Measurements from ENCODE around the gene ZNF205.
A peak's percentile ranks its signal among the peaks of the same experiment; 100 is the strongest.
"Not testable (repeated sequence)": the region's sequence is repeated elsewhere in the genome, so short reads cannot be mapped to it uniquely, and the experiment has no call there.

The ZNF205 gene

DNA sequence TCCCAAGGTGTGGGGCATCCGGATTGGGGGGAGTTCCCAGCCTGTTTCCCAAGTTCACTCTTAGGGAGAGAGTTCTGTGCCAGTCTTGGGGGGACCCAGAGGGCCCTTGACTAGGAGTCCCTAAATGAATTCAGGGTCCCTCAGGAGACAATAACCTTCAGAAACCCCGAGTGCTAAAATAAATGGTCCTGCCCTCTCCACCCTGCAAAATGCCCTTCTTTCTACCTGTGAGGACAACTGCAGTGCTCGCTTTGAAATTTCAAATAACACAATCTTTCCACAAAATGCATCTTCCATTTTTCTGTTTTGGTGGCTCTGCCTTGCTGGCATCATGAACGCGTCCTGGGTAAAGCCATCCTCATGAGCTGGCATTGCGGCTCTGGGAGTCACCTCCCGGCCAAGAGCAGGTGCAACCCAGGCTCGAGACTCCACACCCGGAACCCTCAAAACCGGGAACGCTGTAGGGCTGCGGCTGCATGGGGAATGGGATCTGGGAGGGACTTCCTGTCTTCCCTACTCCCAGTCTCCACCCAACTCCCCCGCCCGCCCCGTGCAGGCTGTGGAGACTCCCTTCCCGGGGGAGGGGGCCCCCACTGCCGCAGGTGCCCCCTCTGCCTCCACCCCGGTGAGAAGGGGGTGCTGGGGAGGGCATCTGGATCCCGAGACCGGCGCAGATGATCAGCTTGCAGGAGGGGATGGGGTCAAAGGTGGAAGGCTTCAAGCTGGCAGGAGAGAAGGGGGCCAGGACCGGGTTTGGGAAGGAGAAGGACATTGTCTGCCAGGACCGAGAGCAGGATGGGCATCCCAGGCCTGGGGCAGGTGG lies at the start of gene ZNF205:
Gene ZNF205, plus strand, starts transcription at position 529 of the 823 bp plus-strand sequence. CDS start 845 bp downstream, outside the sequence.
- DNase-seq: peak; percentile 83 to 88

DNA sequence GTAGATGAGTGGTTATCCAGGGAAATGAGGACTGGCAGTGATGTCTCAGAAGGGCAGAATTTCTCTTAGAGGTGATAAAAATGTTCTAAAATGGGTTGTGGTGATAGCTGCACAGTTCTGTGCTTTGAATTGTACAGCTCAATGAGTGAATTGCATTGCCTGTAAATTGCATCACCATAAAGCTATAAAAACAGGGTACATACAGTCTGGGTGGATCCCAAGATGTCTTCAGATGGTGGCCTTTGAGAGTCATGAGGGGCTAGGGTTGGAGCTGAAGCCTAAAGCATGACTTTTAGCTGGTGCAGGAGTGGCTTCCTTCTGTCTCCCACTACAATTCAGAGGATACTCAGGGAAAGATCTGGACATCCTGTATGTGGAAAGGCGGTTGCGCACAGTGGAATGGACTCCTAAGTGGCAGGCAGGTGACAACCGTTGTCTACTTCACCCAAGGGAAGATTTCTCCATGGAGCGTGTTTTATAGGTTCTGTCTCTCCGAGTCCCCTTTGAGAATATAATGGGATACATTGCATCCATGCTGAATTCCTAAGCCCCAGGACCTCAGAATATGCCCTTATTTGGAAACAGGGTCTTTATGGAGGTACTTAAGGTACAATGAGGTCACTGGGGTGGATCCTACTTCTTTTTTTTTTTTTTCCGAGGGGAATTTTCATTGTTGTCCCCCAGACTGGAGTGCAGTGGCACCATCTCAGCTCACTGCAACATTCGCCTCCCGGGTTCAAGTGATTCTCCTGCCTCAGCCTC lies 48.6 kb upstream of the ZNF205 start:
- no peak for DNase-seq

DNA sequence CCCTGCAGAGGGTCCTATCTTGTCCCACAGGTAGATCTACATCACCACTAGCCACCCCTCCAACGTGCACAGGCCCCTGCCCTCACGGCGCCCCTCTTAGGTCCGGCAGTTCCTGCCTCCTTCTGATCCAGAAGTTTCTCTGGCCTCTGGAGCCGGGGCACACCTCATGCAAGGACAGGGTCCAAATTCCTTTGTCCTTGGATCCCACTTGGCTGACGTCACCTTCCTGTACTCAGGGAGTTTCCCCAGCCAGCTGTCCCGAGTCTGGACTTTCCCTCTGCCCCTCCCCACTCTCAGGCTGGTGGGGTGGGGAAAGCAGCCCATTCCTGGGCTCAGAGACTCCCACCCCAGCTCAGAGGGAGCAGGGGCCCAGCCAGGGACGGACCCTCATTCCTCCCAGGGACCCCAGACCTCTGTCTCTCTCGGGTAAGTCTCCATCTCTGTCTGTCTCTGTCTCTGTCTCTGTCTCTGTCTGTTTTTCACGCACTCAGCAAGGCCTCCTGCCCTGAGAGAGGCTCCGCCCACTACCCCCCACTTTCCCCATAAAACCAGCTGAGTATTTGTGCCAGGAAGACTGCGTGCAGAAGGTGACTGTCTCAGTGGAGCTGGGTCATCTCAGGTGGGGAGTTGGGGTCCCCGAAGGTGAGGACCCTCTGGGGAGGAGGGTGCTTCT lies 47.2 kb upstream of the ZNF205 start, which contains the start of gene IL32:
Gene IL32, plus strand, starts transcription at position 572 of the 673 bp plus-strand sequence. CDS start 172 bp downstream, outside the sequence.
- DNase-seq: no peak

DNA sequence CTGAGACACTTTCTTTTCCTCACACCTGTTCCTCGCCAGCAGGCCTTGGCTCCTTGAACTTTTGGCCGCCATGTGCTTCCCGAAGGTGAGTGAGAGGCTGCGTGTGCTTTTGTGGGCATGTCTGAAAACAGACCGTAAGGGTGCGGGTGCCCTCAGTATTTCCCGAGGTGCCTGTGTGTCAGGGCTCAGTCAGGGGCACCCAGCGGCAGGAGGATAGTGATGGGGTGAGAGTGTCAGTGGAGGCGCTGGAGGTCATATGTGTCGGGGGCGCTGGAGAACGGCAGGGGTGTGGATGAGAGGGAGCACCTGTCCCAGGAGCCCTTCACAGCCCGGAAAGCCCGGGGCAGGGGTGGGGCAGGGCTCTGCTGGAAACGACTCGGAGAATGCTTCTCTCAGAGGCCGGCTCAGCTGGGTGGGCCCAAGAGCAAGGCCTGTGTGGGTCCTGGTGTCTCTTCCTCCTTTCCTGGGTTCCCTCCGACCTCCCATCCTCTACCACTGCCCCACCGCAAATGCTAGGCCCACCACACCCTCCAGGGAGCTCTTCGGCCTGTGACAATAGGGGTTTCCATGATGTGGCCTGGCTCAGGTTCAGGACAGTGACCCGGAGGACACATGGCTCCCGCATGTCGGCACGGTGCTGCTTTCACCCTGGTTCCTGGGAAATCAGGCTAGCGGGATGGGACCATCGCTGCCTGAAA lies 46.5 kb upstream of the ZNF205 start:
- DNase-seq: no peak

DNA sequence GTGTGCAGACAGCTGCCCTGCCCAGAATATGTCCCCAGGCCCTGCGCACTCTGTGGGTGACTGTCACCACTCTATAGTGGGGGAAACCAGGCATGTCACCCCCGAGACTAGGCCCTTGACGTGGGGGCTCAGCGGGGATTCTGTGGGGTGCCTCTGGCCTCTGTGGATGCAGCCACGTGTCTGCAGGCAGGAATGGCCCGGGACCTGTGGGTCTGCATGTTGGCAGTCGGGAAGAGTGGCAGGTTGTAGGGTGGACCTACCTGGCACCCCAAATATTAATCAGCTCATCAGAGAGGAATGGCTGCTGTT lies 46.0 kb upstream of the ZNF205 start:
- DNase-seq: no peak

DNA sequence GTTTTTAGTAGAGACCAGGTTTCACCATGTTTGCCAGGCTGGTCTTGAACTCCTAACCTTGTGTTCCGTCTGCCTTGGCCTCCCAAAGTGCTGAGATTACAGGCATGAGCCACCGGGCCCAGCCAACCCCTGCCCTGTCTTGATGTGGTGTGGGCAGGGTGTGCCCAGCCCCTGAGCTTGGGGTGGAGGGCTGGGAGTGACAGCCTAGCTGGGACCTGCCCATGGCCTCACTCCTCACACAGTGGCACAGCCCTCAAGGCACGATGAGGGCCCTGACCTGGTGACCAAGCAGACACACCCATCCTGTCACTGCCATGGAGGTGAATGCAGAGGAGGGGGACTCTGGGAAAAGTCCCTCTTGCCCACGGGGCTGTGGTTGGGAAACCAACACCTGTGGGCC lies 43.9 kb upstream of the ZNF205 start:
- DNase-seq: no peak

DNA sequence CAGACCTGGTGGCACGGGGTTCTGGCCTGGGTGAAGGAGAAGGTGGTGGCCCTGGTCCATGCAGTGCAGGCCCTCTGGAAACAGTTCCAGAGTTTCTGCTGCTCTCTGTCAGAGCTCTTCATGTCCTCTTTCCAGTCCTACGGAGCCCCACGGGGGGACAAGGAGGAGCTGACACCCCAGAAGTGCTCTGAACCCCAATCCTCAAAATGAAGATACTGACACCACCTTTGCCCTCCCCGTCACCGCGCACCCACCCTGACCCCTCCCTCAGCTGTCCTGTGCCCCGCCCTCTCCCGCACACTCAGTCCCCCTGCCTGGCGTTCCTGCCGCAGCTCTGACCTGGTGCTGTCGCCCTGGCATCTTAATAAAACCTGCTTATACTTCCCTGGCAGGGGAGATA lies 43.2 kb upstream of the ZNF205 start:
- not testable (repeated sequence) for DNase-seq

DNA sequence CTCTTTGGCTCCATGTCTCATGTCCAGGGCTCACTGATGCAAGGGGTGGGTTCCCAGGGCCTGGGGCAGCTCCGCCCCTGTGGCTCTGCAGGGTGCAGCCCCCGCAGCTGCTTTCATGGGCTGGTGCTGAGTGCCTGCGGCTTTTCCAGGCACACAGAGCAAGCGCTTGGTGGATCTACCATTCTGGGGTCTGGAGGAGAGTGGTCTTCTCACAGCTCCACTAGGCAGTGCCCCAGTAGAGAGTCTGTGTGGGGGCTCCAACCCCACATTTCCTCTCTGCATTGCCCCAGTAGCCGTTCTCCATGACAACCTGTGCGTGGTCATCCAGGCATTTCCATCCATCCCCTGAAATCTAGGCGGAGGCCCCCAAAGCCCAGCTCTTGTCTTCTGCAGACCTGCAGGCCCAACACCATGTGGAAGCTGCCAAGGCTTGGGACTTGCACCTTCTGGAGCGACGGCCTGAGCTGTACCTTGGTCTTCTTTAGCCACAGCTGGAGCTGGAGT lies 41.7 kb upstream of the ZNF205 start:
- DNase-seq: no peak

DNA sequence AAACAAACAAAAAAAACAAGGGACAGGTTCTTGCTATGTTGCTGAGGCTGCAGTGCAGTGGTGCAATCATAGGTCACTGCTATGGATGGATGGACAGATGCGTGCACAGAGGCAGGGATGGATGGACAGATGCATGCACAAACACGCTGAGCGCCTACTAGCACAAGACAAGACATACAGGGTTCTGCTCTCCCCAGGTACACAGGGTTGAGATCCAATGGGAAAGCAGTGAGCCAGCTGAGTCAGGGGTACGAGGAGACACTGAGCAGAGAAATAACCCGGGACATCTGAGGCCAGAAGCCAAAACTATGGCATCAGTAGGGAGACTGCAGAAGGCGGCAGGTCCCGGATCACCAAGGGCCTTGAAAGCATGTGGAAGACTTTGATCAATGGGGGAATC lies 40.7 kb upstream of the ZNF205 start:
- DNase-seq: no peak

DNA sequence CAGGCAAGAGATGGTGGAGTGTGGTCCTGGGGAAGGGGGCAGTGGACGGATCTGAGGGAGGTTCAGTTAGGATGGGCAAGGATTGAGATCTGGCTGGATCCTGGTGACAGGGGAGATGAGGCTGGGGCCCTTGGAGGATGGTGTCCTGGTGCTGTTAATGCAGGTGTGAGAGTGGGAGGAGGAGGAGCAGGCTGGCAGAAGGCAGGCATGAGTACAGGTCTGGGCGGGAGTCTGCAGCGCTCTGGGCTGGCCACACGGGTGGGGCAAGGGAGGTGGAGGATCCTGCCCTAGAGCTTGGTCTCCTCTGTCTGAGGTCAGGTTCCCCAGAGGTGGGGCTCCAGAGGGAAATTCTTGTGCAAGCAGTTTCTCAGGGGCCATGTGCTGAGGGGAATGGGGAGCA lies 40.2 kb upstream of the ZNF205 start:
- DNase-seq: not testable (repeated sequence)

DNA sequence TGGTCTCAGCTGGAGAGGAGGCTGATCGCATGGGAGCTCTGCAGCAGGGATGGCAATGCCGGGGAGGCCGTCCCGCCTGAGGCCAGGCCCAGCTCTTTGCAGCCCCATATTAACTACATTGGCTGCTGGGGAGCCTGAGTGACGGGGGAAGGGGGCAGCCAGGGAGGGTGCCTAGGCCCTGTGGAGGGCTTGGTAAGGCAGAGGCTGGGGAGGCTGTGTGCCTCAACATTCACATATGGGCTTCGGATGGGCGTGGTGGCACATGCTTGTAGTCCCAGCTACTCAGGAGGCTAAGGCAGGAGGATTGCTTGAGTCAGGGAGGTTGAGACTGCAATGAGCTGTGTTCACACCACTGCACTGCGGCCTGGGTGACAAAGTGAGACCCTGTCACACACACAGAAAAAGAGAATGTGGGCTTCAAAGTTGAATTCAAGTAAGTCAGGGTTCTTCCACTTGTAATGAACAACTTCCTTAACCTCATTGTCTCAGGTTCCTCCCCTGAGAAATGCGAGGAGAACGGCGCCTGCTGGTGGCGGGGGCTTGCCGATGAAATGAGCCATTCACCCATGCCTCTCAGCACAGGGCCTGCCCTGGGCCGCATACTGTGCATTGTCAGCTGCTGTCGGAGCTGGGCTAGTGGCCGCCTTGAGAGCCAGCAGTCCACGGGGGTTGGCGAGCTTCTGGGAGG lies 39.7 kb upstream of the ZNF205 start:
- not testable (repeated sequence) for DNase-seq

DNA sequence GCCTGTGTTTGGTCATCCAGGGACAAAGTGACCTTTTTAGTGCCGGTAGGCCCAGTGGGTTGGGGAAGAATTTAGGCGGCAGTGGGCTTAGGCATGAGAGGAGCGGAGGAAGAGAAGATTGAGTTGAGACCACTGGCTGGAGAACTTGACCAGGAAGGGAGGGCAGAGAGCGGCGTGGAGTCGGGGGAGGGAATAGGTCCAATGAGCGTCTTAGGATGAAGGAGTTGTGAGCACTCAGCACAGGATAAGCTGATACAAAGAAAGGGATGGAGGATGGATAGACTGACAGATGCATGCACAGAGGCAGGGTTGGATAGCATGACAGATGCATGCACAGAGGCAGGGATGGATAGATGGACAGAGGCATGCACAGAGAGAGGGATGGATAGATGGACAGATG lies 38.9 kb upstream of the ZNF205 start:
- DNase-seq: no peak

DNA sequence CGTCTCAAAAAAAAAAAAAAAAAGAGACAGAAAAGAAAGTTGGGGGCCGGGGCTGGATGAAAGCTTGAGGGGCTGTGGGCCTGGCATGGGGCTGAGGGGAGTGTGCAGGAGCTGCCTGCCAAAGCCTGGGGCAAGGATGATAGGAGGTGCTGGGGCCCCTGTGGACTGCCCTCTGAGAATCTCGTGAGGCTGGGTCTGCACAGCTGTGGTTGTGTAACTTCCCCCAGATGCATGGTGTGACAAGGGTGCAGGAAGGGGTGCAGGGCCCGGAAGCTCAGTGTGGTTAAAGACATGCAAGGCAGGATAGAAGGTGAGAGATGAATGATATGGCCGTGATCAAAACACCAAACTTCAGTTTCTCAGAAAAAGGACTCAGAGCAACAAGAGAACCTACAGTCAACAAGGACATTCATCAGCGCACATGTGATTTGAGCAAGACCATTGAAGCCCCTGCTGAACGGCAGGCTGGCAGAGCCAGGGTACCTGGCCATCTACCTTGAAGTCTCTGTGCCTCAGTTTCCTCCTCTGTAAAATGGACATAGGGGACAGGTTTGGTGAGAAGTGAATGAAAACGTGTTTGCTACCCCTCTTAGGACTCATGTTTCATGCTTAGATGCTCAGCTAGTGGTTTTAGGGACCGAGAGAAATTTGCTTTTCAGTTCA lies 37.4 kb upstream of the ZNF205 start:
- no peak for DNase-seq

DNA sequence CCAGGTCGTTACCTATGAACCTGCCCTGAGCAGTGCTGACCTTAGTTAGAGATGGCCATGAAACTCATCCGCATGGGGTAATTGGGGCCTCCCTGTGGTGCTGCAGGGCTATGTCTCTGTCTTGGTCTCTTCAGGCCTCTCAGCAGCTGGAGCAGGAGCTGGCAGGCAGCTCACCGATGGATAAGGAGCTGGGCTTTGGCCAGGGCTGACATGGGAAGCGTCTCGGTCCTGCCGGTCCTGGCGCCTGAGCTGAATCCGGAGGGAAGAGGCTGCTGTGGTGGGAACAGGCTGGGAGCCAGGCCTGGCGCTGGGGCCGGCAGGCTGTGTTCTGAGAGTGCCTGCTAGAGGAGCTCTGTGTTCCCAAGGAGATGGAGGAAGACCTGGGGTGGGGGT lies 36.9 kb upstream of the ZNF205 start:
- no peak for DNase-seq

DNA sequence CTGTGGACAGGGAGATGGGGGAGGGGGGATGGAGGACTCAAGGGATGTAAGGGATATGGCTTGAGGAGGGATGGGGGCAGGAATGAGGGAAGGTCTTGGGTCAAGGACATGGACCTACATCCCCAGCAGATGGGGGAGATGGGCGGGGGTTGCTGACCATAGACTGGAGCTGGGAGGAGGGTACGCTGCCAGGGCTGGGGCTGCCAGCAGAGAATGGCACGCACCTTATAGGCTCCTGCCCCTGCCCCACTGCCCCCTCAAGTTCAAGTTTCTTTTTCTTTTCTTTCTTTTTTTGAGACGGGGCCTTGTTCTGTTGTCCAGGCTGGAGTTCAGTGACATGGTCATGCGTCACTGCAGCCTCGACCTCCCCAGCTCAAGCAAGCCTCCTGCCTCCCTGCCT lies 36.4 kb upstream of the ZNF205 start:
- DNase-seq: not testable (repeated sequence)

DNA sequence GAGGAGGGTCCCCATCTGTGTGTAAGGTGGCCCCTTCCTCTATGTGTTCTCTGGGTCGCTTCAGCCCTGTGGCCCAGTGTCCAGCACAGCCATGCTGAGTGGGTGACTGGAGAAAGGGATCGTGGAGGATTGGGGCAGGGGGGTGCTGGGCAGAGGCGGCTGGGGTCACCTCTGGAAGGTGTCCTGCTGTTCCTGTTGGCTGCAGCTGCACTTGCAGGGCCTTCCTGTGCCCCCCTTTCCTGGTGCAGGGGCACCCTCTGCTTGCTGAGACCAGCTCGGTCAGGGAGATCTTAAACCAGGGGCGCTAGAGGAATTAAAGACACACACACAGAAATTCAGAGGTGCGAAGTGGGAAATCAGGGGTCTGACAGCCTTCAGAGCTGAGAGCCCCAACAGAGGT lies 35.8 kb upstream of the ZNF205 start:
- DNase-seq: no peak

DNA sequence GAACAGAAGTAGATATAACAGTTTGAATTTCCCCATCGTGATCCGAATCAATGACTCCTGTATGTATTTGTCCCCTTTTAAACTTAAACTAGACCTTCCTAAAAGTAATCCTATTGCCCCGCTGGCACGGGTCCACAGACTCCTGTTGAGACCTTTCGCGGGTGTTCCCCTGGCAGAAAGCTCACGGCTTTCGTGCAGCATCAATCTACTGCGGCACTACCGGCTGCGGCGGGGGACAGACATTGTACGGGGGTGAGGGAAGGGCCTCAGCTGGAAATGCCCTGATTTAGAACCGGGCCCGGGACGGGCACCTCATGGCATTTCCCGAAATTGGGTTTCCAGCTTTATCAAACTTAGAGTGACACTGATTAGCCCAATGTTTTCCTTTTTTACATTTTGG lies 32.4 kb upstream of the ZNF205 start:
- DNase-seq: no peak

DNA sequence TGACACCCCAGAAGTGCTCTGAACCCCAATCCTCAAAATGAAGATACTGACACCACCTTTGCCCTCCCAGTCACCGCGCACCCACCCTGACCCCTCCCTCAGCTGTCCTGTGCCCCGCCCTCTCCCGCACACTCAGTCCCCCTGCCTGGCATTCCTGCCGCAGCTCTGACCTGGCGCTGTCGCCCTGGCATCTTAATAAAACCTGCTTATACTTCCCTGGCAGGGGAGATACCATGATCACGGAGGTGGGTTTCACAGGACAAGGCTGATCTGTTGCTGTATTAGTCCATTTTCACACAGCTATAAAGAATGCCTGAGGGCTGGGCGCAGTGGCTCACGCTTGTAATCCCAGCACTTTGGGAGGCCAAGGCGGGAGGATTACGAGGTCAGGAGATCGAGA lies 30.4 kb upstream of the ZNF205 start:
- DNase-seq: not testable (repeated sequence)

DNA sequence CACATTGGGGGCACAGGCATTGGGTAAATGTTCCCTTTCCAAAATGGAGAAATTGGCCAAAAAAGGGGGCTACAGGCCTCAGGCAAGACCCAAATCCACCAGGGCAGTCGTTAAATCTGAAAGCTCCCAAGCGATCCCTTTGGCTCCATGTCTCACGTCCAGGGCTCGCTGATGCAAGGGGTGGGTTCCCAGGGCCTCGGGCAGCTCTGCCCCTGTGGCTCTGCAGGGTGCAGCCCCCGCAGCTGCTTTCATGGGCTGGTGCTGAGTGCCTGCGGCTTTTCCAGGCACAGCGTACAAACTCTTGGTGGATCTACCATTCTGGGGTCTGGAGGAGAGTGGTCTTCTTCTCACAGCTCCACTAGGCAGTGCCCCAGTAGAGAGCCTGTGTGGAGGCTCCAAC lies 29.0 kb upstream of the ZNF205 start:
- DNase-seq: not testable (repeated sequence)

DNA sequence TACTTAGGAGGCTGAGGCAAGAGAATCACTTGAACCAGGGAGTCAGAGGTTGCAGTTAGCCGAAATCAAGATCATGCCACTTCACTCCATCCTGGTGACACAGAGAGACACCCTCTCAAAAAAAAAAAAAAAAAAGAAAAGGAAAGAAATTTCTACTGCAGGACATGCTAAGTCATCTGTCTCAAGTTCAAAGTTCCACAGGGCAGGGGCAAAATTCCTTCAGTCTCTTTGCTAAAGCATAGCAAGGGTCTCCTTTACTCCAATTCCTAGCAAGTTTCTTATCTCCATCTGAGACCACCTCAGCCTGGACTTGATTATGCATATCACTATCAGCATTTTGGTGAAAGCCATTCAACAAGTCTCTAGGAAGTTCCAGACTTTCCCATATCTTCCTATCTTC lies 27.9 kb upstream of the ZNF205 start:
- DNase-seq: no peak

DNA sequence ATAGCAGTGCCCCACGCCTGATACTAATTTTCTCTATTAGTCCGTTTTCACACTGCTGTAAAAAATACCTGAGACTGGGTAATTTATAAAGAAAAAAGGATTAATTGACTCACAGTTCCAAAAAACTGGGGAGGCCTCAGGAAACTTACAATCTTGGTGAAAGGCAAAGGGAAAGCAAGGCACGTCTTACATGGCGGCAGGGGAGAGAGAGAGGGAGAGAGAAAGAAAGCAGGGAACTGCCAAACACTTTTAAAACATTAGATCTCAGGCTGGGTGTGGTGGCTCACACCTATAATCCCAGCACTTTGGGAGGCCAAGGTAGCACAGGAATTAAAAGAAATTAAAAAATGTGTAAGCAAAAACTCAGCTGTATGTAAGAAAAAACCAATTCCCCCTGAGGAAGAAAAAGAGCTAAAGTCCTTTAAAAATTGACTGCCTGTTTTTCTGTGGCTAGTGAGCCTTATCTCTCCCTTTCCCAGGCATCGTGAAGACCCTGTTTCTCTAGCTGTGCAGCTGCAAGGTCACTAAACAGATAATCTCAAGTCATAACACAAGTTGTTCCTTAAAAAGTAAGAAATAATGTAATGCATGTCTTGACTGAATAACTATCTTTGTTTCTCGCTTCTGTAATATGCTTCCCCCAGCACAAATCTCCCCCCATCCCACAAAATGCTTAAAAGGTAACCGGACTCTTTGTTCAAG lies 27.3 kb upstream of the ZNF205 start:
- no peak for DNase-seq
